Type B pancreatic cell (in vitro differentiated cells): ENCODE data around the gene PKP4. TPM values are rescaled to one million over a fixed set of nuclear protein-coding genes. Genes with fewer than 3 reads are reported as not detected.

Experiments used
- DNase-seq: peaks from one replicate; pipeline ENCODE4 v3.0.0; 2021; ENCODE audit warnings: mixed read lengths; ENCODE audit not compliant: unreplicated experiment; ENCODE audit errors: extremely low spot score
- H3K27ac Mint-ChIP-seq: 2 replicates; pipeline ENCODE4 v1.8.0; 2021; ENCODE audit warnings: mild to moderate bottlenecking, mixed read lengths
- H3K27me3 Mint-ChIP-seq: 2 replicates; pipeline ENCODE4 v1.8.0; 2021; ENCODE audit warnings: mixed read lengths
- H3K36me3 Mint-ChIP-seq: 2 replicates; pipeline ENCODE4 v1.8.0; 2021; ENCODE audit warnings: mixed read lengths
- H3K4me1 Mint-ChIP-seq: one replicate; pipeline ENCODE4 v1.8.0; 2021; ENCODE audit warnings: mixed read lengths; ENCODE audit not compliant: unreplicated experiment
- H3K4me3 Mint-ChIP-seq: 2 replicates; pipeline ENCODE4 v1.8.0; 2021; ENCODE audit warnings: mild to moderate bottlenecking, mixed read lengths
- H3K9me3 Mint-ChIP-seq: 2 replicates; pipeline ENCODE4 v1.8.0; 2021; ENCODE audit warnings: mixed read lengths
- total RNA-seq: library from RNA; stranded (reverse); gene quantifications from 2 replicates; pipeline ENCODE4 v1.2.1, GENCODE V29; 2021; ENCODE audit warnings: low replicate concordance
- TF ChIP-seq, protein P1 (sequence below): fragments of 200-600 bp; sonication (generic); conservative IDR thresholded peaks from 2 replicates; pipeline ENCODE4 v1.5.0; 2021; ENCODE audit warnings: antibody characterized with exemption, mild to moderate bottlenecking

The PKP4 gene
- total RNA-seq, 1 donor from 2014 or later: 73.6 TPM

DNA sequence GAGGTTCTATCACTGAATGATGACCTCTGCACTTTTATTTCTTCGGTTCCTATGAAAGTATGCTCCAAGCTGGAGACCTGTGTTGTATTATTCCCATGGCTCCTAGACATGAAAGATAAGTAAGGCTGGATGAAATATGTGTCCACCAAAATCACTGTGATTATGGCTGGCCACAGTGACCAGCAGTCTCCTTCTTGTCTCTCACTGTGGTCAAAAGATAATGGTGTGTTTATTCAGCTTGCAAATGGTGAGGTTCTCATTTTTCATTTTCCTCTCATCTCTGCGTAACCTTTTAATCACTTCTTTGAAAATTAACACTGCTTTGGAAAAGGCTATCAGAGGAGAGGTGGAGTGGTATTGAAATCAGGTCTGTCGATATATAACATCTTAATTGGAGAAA lies 230.6 kb downstream of the PKP4 start:
- H3K4me1 Mint-ChIP-seq: peaks cover 25% of the 10 kb centered on the region
- no peak overlapping the region for H3K27ac Mint-ChIP-seq
- TF ChIP-seq, protein P1, sequence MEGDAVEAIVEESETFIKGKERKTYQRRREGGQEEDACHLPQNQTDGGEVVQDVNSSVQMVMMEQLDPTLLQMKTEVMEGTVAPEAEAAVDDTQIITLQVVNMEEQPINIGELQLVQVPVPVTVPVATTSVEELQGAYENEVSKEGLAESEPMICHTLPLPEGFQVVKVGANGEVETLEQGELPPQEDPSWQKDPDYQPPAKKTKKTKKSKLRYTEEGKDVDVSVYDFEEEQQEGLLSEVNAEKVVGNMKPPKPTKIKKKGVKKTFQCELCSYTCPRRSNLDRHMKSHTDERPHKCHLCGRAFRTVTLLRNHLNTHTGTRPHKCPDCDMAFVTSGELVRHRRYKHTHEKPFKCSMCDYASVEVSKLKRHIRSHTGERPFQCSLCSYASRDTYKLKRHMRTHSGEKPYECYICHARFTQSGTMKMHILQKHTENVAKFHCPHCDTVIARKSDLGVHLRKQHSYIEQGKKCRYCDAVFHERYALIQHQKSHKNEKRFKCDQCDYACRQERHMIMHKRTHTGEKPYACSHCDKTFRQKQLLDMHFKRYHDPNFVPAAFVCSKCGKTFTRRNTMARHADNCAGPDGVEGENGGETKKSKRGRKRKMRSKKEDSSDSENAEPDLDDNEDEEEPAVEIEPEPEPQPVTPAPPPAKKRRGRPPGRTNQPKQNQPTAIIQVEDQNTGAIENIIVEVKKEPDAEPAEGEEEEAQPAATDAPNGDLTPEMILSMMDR: no peak
- H3K27me3 Mint-ChIP-seq: peaks cover 8% of the 10 kb centered on the region
- H3K9me3 Mint-ChIP-seq: no peaks in the 10 kb centered on the region
- no peak overlapping the region for H3K4me3 Mint-ChIP-seq
- H3K36me3 Mint-ChIP-seq: no peaks in the 10 kb centered on the region
- DNase-seq: no peak

GRCh38 chr2:158688721-158689120 lies 232.0 kb downstream of the PKP4 start:
- TF ChIP-seq, protein P1: no peak
- DNase-seq: no peak
- H3K27ac Mint-ChIP-seq: no peak overlapping the region
- peaks cover 8% of the 10 kb centered on the region for H3K27me3 Mint-ChIP-seq
- H3K4me1 Mint-ChIP-seq: peaks cover 25% of the 10 kb centered on the region
- no peaks in the 10 kb centered on the region for H3K36me3 Mint-ChIP-seq
- no peaks in the 10 kb centered on the region for H3K9me3 Mint-ChIP-seq
- no peak overlapping the region for H3K4me3 Mint-ChIP-seq

DNA sequence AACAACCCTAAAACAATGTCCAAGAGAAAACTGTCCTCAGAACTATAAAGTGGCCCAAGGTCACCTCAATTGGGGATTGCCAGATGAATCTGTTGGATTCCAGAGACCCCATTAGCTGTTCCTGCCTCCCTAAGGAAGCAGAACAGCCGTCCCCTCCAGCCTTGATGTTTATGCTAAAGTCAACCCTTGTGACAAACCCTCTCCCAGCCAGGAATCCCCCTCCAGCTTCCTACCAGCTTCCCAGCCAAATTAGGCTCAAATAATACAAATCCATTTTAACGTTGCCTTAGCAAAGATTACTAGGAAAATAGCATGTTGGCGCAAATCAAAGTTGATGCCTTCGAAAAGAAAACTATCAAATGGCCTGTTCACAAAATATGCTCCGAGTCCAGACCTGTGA lies 232.6 kb downstream of the PKP4 start:
- TF ChIP-seq, protein P1: no peak
- H3K4me1 Mint-ChIP-seq: peaks cover 25% of the 10 kb centered on the region
- no peak overlapping the region for H3K4me3 Mint-ChIP-seq
- H3K9me3 Mint-ChIP-seq: no peaks in the 10 kb centered on the region
- no peak overlapping the region for H3K27ac Mint-ChIP-seq
- H3K36me3 Mint-ChIP-seq: no peaks in the 10 kb centered on the region
- DNase-seq: no peak
- H3K27me3 Mint-ChIP-seq: peaks cover 8% of the 10 kb centered on the region

DNA sequence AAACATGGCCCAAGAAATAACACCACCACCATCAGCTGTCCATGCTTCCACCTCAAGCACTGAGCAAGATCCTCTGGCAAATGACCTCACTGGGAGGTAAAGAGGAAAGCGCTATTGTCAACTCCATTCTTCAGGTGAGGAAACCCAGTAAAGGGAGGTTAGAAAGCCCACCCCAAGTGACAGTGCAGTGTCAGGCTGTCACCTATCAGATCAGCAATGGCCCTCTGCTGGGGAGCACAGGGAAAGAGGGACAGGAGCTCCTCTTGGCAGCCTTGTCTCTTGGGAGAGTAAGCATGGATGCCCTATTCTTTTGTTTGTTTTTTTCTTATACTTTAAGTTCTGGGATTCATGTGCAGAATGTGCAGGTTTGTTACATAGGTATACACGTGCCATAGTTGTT lies 234.1 kb downstream of the PKP4 start:
- Mint-ChIP-seq H3K27ac (no peak overlapping the region), H3K9me3 (no peaks in the 10 kb centered on the region), H3K27me3 (peaks cover 8% of the 10 kb centered on the region), H3K4me1 (peaks cover 22% of the 10 kb centered on the region), H3K36me3 (no peaks in the 10 kb centered on the region), H3K4me3 (no peak overlapping the region)
- TF ChIP-seq, protein P1: no peak
- no peak for DNase-seq

DNA sequence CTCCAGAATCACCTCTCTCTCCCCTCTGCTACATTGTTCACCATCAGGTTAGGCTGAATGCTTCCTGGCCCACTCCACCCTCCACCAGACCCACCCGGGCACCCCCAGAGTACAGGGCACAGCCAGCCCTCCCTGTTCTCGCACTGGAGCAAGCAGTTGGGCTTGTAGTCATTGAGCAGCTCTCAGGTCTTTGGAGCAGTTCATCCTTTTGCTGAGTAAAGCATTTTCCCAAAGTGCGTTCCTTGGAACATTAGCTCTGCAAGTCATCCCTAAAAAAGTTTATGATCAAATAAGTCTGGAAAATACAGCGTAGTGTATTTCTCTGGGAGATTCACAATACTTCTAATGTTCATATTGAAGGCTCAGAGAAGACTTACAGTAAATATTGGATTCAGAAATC lies 234.9 kb downstream of the PKP4 start:
- Mint-ChIP-seq H3K36me3 (no peaks in the 10 kb centered on the region), H3K9me3 (peaks cover 2% of the 10 kb centered on the region), H3K4me3 (no peak overlapping the region), H3K27me3 (peaks cover 8% of the 10 kb centered on the region), H3K4me1 (peaks cover 14% of the 10 kb centered on the region), H3K27ac (no peak overlapping the region)
- TF ChIP-seq, protein P1: no peak
- DNase-seq: no peak
